Muscle of leg (tissue), 9 donors: ENCODE results near the gene RCBTB2. TPM values are rescaled to one million over a fixed set of nuclear protein-coding genes. Genes with fewer than 3 reads are reported as not detected.

ENCODE experiments used
- polyA plus RNA-seq, 8 donors: library from polyadenylated mRNA; unstranded; fragments of 120-200 nt; gene quantifications; one replicate each; pipeline versions ENCODE4 v1.2.1 to v1.2.3, GENCODE V29; 2013; ENCODE audit warnings: inconsistent platforms in 1 of 8, low replicate concordance in 1 of 8; ENCODE audit not compliant: insufficient read length in 8 of 8, insufficient read depth in 1 of 8
- total RNA-seq: library from RNA; stranded (reverse); fragments of 120-200 nt; gene quantifications from one replicate; pipeline ENCODE4 v1.2.4, GENCODE V29; 2013

Gene RCBTB2
- total and polyA plus RNA-seq, 9 donors = 21.1 to 32.7 (median 23.9) TPM

Other genes with a start within 250 kb of the RCBTB2 start
- 47.1 TPM for gene RB1, start 229.3 kb downstream of the RCBTB2 start, total RNA-seq
- 10 to 100 TPM; 45.0 to 60.3 (median 52.5) TPM for gene RB1, start 229.3 kb downstream of the RCBTB2 start, polyA plus RNA-seq
- gene LPAR6, start 120.0 kb downstream of the RCBTB2 start, total RNA-seq = 34.8 TPM
- gene LPAR6, start 120.0 kb downstream of the RCBTB2 start, polyA plus RNA-seq = 10 to 100 TPM; 19.9 to 30.6 (median 25.1) TPM
- gene CYSLTR2, start 120.8 kb upstream of the RCBTB2 start, total RNA-seq = 0.09 TPM
- gene CYSLTR2, start 120.8 kb upstream of the RCBTB2 start, polyA plus RNA-seq = under 1 TPM; 0.09 to 0.74 (median 0.19) TPM